Stimulated activated CD4-positive, alpha-beta T cell treated with anti-CD3 and anti-CD28 coated beads, Interleukin-15, amount 100 ng/mL, for 48 hours (primary cell): Measurements from ENCODE around the gene GSTP1.
"Not testable (repeated sequence)": the region's sequence is repeated elsewhere in the genome, so short reads cannot be mapped to it uniquely, and the experiment has no call there.

Experiments used
- DNase-seq, 2 donors: peaks; one replicate each; pipeline ENCODE4 v3.0.0-alpha.2; 2020; ENCODE audit warnings: low read depth in 2 of 2

GSTP1 gene

DNA sequence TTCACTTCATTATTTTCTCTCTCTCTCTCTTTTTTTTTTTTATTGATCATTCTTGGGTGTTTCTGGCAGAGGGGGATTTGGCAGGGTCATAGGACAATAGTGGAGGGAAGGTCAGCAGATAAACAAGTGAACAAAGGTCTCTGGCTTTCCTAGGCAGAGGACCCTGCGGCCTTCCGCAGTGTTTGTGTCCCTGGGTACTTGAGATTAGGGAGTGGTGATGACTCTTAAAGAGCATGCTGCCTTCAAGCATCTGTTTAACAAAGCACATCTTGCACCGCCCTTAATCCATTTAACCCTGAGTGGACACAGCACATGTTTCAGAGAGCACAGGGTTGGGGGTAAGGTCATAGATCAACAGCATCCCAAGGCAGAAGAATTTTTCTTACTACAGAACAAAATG, 13.8 kb downstream of the GSTP1 start:
- not testable (repeated sequence) for DNase-seq

DNA sequence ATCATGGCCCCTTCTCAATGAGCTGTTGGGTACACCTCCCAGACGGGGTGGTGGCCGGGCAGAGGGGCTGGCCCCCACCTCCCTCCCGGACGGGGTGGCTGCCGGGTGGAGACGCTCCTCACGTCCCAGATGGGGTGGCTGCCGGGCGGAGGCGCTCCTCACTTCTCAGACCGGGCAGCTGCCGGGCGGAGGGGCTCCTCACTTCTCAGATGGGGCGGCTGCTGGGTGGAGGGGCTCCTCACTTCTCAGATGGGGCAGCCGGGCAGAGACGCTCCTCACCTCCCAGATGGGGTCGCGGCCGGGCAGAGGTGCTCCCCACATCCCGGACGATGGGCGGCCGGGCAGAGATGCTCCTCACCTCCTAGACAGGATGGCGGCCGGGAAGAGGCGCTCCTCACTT, 14.4 kb downstream of the GSTP1 start:
- not testable (repeated sequence) for DNase-seq

DNA sequence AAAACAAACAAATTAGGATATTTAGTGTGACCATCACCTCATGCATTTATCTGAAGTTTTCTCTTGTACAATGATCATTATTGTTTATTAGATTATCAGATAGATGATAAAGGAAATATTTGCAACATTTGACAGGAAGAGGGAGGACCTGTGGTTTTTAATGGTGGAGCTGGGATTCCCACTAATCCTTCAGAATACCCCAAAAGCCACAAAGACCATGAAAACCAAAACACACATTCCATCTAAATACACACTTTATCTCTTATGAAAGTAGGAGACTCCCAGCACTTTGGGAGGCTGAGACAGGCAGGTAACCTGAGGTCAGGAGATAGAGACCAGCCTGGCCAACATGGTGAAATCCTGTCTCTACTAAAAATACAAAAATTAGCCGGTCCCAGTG, 15.5 kb downstream of the GSTP1 start:
- no peak for DNase-seq

DNA sequence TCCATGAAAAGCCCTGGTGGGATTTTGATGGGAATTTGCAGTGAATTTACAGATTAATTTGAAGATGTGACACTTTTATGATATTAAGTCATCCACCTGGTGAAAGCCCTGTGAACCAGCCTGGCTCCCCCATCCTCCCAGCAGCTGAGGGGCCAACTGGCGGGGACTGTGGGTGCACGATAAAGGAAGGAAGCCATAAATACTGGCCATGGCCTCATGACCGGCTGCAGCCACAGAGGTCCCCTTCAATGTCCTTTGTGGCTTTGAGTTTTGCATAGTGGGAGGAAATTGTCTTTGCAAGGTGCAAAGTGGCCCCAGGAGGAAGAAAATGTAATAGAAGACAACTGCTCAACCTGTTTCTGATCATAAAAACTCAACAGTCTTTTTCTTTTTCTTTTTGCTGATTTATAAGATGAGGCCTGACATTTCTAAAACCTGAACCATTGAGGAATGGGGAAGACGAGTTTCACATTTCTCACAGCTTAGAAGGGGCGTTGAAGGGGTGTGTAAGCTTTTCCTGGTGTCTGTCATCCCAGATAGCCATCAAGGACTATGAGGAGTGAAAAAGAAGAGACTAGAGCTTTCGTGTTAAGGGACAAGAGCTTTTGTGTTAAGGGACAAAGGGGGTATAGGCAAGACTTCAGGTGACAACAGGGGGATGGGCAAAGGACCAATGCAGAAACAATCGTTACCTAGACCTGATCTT, 16.9 kb downstream of the GSTP1 start:
- DNase-seq, result no peak

DNA sequence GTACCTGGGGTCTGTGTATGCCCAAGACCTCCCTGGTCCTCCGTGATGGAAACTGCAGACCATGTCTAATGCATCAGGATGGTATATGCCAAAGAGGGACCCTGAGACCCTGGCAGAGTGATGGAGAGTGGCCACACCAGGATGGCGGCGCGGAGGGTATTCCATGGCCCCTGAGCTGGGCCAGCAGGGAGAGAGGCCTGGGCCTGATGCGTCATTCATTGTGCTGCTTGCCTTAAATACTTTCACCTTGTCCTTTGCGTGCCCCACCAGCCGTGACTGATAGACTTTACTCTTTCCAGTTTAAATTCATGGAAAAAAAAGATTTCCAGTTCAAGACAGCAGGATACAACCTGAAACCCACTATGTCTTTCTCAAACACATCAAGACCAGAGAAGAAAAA, 17.5 kb downstream of the GSTP1 start:
- no peak for DNase-seq

DNA sequence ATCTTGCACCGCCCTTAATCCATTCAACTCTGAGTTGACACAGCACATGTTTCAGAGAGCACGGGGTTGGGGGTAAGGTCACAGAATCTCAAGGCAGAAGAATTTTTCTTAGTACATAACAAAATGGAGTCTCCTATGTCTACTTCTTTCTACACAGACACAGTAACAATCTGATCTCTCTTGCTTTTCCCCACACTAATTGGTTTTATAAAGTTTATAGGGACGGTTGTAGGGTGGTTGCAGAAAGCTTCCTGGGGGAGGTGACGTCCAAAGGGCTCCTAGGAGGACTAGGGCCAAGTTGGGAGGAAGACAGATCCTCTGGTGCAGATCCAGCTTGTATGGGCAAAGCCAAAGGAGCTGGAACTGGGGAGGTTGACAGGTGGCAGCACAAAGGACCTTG, 20.5 kb downstream of the GSTP1 start:
- DNase-seq, result not testable (repeated sequence)

DNA sequence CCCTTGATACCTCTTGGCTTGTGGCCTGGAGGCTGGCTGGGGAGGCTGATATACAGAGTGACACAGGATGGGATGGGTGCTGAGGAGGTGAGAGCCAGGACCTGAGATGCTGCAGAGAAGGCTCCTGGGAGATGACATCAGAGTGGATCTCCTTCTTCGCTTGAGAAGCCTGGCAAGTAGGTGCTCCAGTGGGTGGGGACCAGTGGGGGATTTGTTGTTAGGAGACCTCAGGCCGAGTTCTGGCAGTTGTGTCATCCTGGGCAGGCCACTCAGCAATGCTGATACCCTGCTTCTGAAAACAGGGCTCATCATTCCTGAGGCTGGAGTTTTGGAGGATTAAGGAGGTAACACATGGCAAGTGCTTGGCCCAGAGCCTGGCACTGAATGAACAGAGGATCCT, 21.2 kb downstream of the GSTP1 start:
- DNase-seq, result no peak

DNA sequence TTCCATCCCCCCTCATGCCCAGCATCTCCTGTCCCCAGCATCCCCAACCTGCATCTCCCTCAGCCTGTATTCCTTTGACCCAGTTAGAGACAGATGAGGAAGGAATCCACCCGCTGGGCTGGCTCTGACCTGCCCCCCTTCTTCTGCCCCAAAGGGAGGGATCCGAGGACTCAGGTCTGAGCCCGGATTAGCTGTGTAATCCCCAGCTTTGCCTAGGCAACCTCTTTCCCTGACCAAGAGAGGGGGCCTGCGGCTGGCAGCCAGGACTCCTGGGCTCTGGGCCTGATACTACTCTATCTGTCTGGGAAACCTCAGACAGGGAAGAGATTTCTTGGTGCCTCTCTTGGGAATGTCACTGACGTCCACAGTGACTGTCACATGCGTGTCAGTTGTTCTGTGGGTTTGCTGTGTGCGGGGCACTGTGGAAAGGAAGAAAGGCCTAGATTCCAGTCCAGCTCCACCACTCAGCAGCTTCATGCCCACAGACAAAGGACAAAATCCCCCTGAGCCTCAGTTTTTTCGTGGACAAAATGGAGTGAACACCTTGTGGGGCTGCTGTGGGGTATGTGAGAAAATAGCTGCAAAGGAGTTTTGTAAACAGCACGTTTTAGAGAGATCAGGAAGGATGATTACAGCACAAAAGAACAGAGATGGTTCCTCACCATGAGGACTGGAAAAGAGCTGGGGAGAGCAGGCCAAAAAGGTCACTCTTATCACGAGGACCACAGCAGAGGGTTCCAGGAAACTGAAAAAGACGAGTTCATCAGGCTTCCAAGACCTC, 21.8 kb downstream of the GSTP1 start:
- no peak for DNase-seq

DNA sequence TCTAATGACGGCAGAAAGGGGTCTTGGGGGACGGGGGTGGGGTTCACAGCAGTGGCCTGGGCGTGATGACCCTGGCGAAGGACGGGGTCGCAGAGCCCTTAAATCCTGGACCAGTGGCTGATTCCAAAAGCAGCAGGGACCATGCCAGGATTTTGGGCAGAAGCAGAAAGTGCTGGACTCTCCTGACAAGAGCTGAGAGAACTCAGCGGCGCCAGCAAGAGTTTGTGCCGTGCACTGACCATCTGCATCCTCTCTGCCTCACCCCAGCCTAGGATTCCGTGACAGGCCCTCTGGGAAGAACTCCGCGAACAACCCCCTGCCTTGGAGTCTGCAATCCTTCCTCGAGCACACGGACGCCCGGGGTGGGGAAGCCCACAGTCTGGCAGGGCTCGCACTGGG, 22.5 kb downstream of the GSTP1 start:
- no peak for DNase-seq

DNA sequence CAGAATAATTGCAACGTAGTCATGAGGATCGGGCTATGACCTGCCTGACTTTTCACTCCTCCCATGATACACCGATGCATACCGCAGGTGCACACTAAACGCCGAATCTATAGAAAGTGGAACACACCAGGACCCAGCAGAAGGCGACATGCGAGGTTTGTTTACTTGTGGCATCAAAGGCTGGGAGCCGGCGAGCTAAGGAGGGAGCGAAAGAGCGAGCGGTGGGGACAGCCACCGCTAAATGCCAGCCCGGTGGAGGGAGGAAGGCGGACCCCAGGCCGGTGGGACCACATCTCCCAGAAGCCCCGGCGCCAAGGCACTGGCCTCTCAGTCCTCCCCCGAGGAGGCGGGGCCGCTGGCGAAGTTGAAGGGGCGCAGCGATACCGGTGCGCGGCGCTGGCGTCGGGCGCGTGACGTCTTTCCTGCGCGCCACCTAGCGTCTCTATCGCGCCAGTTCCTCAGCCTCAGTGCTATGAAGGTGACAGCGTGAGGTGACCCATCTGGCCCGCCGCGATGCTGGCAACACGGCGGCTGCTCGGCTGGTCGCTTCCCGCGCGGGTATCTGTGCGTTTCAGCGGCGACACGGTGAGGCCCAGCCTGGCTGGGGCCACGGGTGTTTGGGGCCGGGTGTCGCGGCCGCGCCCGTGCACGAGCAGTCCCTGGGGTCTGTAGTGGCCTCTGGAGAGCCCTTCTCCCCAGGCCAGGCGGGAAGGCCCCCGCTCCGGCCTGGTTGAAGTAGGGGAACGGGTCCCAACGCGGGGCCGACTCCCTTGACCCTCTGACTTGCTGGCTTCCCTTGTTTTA, 23.1 kb downstream of the GSTP1 start, which contains the start of gene NDUFV1:
Gene NDUFV1, plus strand, starts transcription at position 445 of the 804 bp plus-strand sequence. Its CDS starts 69 bp downstream, at position 514.
- peak; percentile 93 to 96 for DNase-seq

DNA sequence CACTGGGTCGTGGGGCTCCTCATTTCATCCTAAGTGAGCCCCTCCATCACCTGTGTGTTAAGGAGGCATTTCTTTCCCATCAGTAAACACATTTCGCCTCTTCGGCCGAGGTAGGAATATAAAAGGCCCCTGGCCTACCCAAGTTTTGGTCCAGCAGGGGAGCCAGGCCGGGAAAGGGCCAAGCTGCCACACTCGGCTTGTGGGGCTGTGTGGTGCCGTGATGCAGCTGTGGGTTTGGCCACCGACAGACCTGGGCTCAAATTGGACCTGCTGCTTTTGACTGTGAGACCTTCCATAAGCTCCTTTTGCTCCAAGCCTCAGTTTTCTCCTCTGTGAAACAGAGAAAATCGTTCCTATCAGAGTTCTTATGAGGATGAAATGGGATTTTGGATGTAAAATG, 23.9 kb downstream of the GSTP1 start:
- DNase-seq, result no peak

DNA sequence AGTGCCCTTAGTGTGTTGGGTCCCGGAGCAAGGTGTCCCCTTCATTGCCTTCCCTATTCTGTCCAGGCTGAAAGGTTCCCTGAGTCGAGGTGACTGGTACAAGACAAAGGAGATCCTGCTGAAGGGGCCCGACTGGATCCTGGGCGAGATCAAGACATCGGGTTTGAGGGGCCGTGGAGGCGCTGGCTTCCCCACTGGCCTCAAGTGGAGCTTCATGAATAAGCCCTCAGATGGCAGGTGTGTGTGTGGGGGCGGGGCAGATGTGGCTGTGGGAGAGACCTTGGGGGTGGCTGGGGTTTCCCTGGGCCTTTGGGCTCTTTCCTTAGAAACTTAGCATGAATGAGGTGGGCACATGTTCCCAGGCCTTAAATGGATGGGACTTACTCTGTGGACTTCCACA, 24.9 kb downstream of the GSTP1 start:
- DNase-seq, result no peak

DNA sequence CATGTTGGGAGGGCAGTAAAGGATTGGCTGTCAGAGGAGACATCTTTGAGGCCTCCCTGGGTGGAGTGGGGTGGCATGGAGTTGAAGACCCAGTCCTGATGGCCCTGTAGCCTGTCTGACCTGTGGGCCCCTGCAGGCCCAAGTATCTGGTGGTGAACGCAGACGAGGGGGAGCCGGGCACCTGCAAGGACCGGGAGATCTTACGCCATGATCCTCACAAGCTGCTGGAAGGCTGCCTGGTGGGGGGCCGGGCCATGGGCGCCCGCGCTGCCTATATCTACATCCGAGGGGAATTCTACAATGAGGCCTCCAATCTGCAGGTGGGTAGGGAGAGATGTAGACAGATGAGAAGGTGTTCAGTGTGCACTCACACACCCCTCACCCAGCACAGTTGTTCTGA, 25.7 kb downstream of the GSTP1 start:
- no peak for DNase-seq

DNA sequence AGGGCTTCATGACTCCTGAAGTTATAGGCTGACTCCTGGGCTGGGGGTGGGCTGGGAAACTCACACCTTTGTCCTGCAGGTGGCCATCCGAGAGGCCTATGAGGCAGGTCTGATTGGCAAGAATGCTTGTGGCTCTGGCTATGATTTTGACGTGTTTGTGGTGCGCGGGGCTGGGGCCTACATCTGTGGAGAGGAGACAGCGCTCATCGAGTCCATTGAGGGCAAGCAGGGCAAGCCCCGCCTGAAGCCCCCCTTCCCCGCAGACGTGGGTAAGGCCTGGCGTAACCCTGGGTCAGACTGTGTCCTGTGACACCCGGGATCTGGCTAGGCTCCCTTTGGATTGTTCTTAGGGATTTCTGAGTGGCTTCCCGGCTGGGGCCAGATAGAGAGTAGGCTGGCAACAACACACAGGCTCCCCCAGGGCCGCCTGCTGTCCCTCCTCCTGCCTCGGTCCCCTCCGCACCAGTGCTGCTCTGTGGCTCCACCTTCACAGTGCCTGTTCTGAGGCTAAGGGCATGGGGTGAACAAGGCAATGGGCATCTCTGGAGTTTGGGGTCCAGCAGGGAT, 26.8 kb downstream of the GSTP1 start:
- DNase-seq, result no peak

DNA sequence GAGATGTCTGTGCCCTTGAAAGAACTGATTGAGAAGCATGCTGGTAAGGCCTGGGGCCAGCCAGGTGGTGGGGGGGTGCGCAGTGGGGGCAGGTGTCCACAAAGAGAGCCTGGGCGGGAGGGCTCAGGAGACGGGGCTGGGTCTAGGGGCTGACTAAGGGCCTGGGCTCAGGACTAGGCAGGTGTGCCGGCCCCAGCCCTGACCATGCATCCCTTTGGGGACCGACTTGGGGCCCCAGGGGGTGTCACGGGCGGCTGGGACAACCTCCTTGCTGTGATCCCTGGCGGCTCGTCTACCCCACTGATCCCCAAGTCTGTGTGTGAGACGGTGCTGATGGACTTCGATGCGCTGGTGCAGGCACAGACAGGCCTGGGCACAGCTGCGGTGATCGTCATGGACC, 27.6 kb downstream of the GSTP1 start:
- no peak for DNase-seq

DNA sequence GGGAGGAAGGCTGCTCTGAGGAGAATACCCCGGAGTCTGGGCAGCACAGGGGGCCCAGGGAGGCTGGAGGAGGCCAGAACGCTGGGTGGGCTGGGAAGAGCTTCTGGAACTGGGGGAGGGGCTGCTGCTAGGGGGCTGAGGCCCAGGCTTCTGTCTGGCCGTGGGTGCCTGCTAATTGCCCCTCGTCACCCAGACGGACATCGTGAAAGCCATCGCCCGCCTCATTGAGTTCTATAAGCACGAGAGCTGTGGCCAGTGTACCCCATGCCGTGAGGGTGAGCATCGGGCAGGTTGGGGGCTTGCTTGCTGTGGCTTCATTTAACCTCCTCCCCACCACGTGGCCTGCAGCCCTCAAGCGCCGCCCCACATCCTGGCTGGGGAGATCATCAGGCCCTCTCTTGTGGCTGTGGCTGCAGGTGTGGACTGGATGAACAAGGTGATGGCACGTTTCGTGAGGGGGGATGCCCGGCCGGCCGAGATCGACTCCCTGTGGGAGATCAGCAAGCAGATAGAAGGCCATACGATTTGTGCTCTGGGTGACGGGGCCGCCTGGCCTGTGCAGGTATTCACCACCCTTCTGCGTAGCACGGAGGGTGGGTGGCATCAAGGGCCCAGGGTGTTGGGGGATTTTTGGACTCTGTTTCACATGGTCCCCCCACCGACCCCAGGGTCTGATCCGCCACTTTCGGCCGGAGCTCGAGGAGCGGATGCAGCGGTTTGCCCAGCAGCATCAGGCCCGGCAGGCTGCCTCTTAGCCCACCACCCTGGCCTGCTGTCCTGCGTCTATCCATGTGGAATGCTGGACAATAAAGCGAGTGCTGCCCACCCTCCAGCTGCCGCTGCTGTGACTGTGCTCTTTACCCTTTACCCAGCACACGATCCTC, 28.3 kb downstream of the GSTP1 start:
- no peak for DNase-seq

DNA sequence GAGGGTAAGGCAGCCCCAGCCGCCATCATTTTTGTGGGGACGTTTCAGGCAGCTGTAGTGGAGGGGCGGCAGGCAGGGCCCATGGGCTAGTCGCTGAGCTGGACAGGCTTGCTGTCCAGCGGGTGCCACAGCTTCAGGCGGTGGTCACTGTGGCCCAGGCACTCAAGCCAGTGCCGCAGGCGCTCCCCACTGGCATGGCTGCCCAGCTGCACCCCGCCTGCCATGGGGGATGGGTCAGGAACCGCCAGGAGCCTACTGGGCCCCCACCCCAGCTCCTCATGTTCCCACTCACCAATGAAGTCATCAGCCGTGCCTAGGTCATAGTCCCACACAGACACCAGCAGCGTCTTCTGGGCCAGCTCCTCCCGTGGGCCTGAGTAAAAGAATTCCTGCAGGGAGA, 29.1 kb downstream of the GSTP1 start:
- DNase-seq, result no peak

DNA sequence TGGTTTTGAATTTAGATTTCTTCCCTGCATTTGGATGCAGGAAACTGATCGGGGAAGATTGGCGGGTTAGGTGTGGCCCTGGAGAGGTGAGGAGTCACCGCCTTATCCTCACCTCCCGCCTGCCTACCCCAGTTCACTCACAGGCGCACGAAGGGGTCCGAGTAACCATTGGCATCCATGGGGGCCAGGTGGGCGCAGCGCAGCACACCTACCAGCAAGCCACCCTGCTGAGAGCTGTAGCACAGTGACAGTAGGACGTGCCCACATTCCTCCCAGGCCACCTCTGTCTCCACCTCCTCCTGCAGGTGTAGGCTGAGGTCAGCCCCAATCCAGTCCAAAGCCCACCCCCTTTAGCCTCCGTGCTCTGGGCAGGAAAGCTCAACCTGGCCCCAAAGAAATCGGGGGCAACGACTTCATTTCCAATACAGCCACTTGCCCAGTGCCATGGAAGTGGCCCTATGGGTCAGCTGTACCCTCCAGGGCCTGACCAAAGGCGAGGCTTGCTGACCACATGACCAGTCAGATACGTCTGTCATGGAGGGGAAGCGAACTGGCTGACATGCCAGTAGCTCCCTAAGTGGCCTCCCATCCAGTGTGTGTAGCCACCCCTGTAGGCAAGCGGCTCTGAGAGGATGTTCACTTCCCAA, 29.8 kb downstream of the GSTP1 start:
- DNase-seq, result no peak

DNA sequence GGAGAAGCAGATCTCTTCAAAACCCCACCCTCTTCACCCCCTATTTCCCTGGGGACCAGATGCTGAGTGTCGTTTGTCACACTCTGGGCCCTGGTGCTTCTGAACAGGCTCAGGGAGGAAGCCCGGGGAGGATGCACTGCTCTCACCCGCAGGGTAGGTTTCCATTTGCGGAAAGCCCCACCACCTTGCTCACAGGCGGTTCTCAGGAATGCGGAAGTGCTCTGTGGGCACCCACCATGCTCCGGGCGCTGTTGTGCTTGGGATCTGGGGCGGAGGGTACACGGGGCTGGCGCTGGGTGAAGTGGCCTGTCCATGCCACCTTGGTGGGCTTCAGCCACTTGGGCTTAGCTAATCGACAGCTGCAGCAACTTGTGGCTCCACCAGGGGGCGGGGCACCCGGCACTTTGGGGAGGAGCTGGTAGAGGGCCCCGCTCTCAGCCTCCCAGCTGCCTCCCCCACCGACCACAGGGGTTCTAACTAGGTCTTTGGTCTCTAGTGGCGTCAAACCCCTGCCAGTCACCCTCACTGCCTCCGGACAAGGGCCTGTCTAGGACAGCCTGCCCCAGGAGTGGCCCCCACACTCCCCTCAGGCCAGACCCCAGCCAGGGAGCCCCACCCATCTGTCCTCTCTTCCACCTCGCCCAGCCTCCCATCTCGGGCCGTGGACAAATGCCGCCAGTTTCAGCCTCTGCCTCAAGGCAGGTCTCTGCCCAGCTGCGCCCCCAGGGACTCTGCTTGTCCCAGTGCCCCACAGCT, 30.5 kb downstream of the GSTP1 start:
- peak; percentile 69 to 74 for DNase-seq
